Stimulated activated naive CD4-positive, alpha-beta T cell treated with Interleukin-2 at 50 U/mL for 16 hours (primary cell): ENCODE data around the gene TGFBRAP1.
A peak's percentile ranks its signal among the peaks of the same experiment; 100 is the strongest.
"Not testable (repeated sequence)": the region's sequence is repeated elsewhere in the genome, so short reads cannot be mapped to it uniquely, and the experiment has no call there.

ENCODE experiments used
- DNase-seq: peaks from one replicate; lab custom pipeline; 2025; lab: John Stamatoyannopoulos, UW

TGFBRAP1 gene

GRCh38 chr2:105344704-105345345, 15.3 kb upstream of the TGFBRAP1 start:
- no peak for DNase-seq

- no peak for DNase-seq
These were observed 9.9 kb upstream of the TGFBRAP1 start for GRCh38 chr2:105339414-105339813.

DNA sequence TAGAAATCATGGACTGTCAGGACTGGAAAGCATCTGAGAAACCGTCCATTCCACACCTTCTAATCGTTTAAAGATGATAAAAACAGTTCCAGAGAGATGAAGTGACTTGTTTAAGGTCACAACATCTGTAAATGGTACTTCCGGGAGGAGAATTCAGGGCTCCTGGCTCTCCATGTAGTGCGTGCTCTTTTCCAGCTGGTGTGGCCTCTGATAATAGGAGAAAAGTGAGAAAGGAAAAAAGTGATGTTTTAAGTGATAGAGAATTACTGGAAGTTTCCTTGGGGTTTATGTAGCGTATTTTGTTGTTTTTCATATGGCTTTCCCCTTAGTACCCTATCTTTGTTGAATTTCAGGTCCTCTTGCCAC, 8.5 kb upstream of the TGFBRAP1 start:
- DNase-seq, result no peak

DNA sequence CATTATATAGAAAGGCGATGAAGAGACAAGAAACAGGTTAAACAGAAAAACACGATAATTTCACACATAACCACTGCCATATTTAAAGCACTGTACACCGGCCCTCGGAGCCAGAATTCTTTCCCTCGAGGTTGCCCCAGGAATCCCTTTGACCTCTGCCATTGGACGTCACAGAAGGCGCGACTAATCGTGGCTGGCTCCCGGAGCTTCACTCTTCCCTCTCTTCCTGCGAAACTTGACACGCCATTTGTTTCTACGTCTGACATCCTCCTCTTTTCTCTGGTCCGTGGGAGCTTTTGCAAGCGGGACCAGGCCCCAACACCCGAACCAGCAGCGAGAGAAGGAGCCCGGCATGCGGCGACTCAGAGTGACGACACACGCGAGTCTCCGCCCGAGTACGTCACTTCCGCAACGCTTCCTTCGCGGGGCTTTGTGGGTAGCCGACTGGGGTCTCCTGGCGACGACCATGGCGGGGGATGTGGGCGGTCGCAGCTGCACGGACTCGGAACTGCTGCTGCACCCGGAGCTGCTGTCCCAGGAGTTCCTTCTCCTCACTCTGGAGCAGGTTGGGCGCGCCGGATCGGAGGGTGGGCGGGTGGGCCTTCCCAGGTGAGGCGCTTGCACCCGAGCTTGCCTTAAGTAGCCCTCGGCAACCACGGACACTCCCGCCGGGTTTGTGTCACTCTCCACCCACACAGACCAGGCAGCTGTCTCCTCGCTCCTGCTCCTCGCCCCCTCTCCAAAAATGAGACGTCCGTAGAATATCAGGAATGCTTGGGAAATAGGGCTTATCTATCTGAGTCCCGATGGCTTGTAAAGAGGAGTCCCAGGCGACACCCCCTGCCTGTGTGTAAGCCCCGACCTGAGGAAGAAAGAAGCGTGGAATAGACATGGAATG, 7.8 kb upstream of the TGFBRAP1 start, which contains the start of gene C2orf49:
C2orf49 (plus strand) TSS at position 419 of the 898 bp plus-strand sequence; CDS start at position 467, 48 bp downstream.
- peak; percentile 90 for DNase-seq

- no peak for DNase-seq
These were observed 7.2 kb upstream of the TGFBRAP1 start for GRCh38 chr2:105336786-105337121.

- DNase-seq, result no peak
These were observed 5.9 kb upstream of the TGFBRAP1 start for GRCh38 chr2:105335469-105335868.

DNA sequence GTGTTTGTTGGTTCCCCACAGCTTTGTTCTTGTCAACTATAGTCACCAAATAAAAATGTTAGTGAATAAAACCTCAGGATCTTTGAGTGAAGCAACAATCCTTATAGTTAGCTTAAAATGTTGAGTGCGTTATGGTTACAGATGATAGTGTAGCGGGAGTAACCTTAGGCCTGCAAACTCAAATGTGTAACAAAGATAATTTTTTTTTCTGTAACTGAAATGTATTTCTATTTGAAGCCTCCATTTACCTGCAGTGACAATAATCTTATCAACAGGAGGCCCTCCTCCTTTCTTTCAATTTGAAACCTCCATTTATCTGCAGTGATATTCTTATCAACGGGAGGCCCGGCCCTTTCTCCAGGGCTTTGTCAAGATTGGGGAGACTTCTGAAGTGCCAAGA, 4.7 kb upstream of the TGFBRAP1 start:
- no peak for DNase-seq

GRCh38 chr2:105330681-105331375, 1.3 kb upstream of the TGFBRAP1 start:
- no peak for DNase-seq

DNA sequence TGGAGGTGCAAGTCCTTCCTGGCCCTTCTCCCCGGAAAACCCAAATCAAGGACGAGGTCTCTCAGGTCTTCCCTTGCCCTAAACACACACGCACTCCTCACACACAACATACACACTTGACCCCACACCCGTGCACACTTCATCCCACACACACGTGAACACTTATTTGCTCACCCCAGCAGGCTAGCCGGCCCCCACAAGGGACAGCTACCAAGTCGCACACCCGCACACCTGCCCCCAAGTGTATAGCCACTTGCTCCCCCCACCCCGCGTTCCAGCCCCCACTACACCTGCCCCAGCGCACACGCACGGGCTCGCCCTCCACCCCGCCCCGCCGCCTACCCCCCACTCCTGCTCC, 359 bp downstream of the TGFBRAP1 start:
- DNase-seq, result no peak

- no peak for DNase-seq
These were observed 996 bp downstream of the TGFBRAP1 start for GRCh38 chr2:105328281-105329196.

GRCh38 chr2:105327690-105328089, 1.8 kb downstream of the TGFBRAP1 start:
- no peak for DNase-seq

- DNase-seq, result not testable (repeated sequence)
These were observed 2.3 kb downstream of the TGFBRAP1 start for GRCh38 chr2:105327271-105327670.

GRCh38 chr2:105325389-105325963, 4.1 kb downstream of the TGFBRAP1 start:
- no peak for DNase-seq

DNA sequence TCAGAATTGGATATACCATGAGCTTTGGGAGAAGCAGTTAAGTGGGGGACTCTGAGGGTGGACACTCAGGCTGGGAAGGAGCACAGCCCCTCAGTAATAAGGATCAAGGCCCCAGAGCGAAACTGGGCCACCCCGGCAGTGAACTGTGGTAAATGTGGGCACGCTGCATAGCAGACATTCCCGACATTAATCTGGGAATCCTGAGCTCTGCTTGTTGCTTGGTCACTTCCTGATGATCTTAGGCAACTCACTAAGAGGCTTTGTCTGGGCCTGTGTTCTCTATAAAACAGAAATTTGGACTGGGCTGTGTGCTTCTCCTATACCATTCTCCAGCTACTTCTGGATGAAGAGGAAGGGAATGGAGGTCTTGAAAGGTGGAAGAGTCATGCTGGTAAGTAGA, 4.8 kb downstream of the TGFBRAP1 start:
- DNase-seq, result no peak

GRCh38 chr2:105324101-105324500, 5.4 kb downstream of the TGFBRAP1 start:
- no peak for DNase-seq

DNA sequence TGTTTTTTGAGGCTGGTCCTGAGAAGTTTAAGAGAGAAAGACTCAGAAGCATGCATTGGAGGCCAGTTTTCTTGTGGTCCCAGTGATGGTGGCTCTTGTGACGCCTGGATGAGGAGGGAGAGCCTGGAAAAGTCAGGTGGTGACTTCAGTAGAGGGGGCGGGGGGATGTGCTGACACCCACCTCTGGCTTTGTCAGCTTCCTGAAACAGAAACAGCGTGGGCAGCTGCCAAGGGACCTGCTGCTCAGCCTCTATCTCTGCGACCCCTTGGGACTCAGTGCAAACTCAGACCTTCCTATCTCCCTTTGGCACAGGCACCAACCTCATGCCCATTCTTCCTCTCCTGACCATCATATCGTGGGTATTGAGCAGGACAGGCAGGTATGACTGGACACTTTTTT, 6.4 kb downstream of the TGFBRAP1 start:
- DNase-seq, result no peak

GRCh38 chr2:105321875-105322646, 7.5 kb downstream of the TGFBRAP1 start:
- no peak for DNase-seq

GRCh38 chr2:105320651-105321215, 8.8 kb downstream of the TGFBRAP1 start:
- no peak for DNase-seq

DNA sequence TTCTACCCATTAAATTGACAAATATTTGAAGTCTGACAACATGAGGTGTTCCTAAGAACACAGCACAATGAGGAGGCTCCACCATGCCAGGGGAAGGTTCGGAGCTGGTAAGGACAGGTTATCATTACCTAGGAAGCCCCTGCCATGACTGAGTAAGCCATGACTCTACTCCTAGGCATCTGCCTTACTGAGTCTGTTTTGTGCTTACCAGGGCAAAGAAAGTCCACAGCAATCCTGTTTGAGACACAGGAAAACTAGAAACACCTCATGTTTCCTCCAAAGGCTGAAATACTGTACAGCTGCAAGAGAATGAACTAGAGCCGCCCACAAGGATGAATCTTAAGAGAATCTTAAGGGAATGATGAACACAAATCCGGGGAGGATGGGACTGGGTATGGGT, 11.6 kb downstream of the TGFBRAP1 start:
- no peak for DNase-seq

DNA sequence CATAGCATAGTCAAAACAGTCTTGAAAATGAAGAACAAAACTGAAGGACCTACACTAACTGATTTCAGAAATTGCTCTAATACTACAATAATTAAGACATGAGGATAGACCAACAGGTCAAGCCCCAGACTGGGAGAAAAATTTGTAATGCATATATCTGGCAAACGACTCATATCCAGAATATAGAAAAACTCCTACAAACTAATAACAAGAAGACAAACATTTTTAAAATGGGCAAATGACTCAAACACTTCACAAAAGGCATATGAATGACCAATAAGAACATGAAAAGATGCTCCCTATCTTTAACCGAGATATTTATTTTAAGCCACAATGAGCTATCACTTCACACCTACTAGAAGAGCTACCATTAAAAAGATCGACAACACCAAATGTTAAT, 14.2 kb downstream of the TGFBRAP1 start:
- DNase-seq, result no peak
